Muscle layer of colon (tissue), 2 donors: ENCODE measurements around the gene TLE3.

Experiments used
- H3K27ac ChIP-seq: one replicate; pipeline ENCODE4 v1.7.0; 2013; ENCODE audit warnings: low read depth, mild to moderate bottlenecking, low read length, moderate library complexity
- H3K27me3 ChIP-seq, 2 donors: one replicate each; pipeline ENCODE4 v1.7.0; 2013; ENCODE audit warnings: low read length in 2 of 2, mild to moderate bottlenecking in 2 of 2; ENCODE audit not compliant: insufficient read depth in 2 of 2, control insufficient read depth in 1 of 2
- H3K36me3 ChIP-seq: one replicate; pipeline ENCODE4 v1.7.0; 2013; ENCODE audit warnings: mild to moderate bottlenecking, low read length; ENCODE audit not compliant: insufficient read depth
- H3K4me1 ChIP-seq: one replicate; pipeline ENCODE4 v1.7.0; 2013; ENCODE audit warnings: mild to moderate bottlenecking, low read length; ENCODE audit not compliant: insufficient read depth
- H3K4me3 ChIP-seq, 2 donors: one replicate each; pipeline ENCODE4 v1.7.0; 2013; ENCODE audit warnings: low read length in 2 of 2, low read depth in 1 of 2, mild to moderate bottlenecking in 1 of 2, moderate library complexity in 1 of 2
- H3K9ac ChIP-seq: one replicate; pipeline ENCODE4 v1.7.0; 2013; ENCODE audit warnings: low read length
- H3K9me3 ChIP-seq: one replicate; pipeline ENCODE4 v1.7.0; 2013; ENCODE audit warnings: mild to moderate bottlenecking, low read length
- donor health status: abdominal sarcoma.
- donor health status: Adenocarcinoma of cecum.

TLE3 gene

GRCh38 chr15:70078578-70079417 is 18.9 kb downstream of the TLE3 start:
- Histone ChIP-seq H3K9me3 (no peaks in the 10 kb centered on the region), H3K27me3 (no peaks in the 10 kb centered on the region), H3K4me1 (peaks cover 37% of the 10 kb centered on the region), H3K4me3 (no peak overlapping the region), H3K27ac (peak overlapping the region; percentile 42), H3K36me3 (peaks cover 36% of the 10 kb centered on the region), H3K9ac (peak overlapping the region; percentile 17)

- Histone ChIP-seq H3K4me3 (no peak overlapping the region), H3K9me3 (no peaks in the 10 kb centered on the region), H3K4me1 (peaks cover 37% of the 10 kb centered on the region), H3K36me3 (peaks cover 49% of the 10 kb centered on the region), H3K9ac (no peak overlapping the region), H3K27ac (peak overlapping the region; percentile 63), H3K27me3 (no peaks in the 10 kb centered on the region)
Observed at GRCh38 chr15:70077188-70078147, 20.2 kb downstream of the TLE3 start.

- Histone ChIP-seq H3K36me3 (peaks cover 63% of the 10 kb centered on the region), H3K9me3 (no peaks in the 10 kb centered on the region), H3K27ac (no peak overlapping the region), H3K9ac (no peak overlapping the region), H3K4me3 (no peak overlapping the region), H3K27me3 (no peaks in the 10 kb centered on the region), H3K4me1 (peaks cover 40% of the 10 kb centered on the region)
Observed at GRCh38 chr15:70074380-70074779, 23.3 kb downstream of the TLE3 start.

- Histone ChIP-seq H3K9ac (no peak overlapping the region), H3K4me3 (no peak overlapping the region), H3K27me3 (no peaks in the 10 kb centered on the region), H3K9me3 (no peaks in the 10 kb centered on the region), H3K4me1 (peaks cover 29% of the 10 kb centered on the region), H3K27ac (no peak overlapping the region), H3K36me3 (peaks cover 76% of the 10 kb centered on the region)
Observed at GRCh38 chr15:70072479-70072878, 25.2 kb downstream of the TLE3 start.

- Histone ChIP-seq H3K36me3 (peaks cover 83% of the 10 kb centered on the region), H3K4me3 (no peak overlapping the region), H3K4me1 (peaks cover 23% of the 10 kb centered on the region)
Observed at GRCh38 chr15:70071799-70072198, 25.9 kb downstream of the TLE3 start.

GRCh38 chr15:70069716-70070115 is 28.0 kb downstream of the TLE3 start:
- peaks cover 92% of the 10 kb centered on the region for H3K36me3 ChIP-seq
- no peak overlapping the region for H3K27ac ChIP-seq

More at GRCh38 chr15:70071799-70072198, 25.9 kb downstream of the TLE3 start:
- Histone ChIP-seq H3K27ac (no peak overlapping the region), H3K9me3 (no peaks in the 10 kb centered on the region), H3K27me3 (no peaks in the 10 kb centered on the region), H3K9ac (no peak overlapping the region)

GRCh38 chr15:70068783-70069565 is 28.7 kb downstream of the TLE3 start:
- no peaks in the 10 kb centered on the region for H3K9me3 ChIP-seq
- H3K27ac ChIP-seq: no peak overlapping the region
- no peak overlapping the region for H3K9ac ChIP-seq
- peak overlapping the region in 1 of 2 donors; percentile 5 for H3K4me3 ChIP-seq
- peaks cover 89% of the 10 kb centered on the region for H3K36me3 ChIP-seq
- no peaks in the 10 kb centered on the region for H3K27me3 ChIP-seq
- peaks cover 47% of the 10 kb centered on the region for H3K4me1 ChIP-seq

More at GRCh38 chr15:70069716-70070115, 28.0 kb downstream of the TLE3 start:
- Histone ChIP-seq H3K9ac (no peak overlapping the region), H3K4me3 (peak overlapping the region in 1 of 2 donors; percentile 5), H3K9me3 (no peaks in the 10 kb centered on the region), H3K27me3 (no peaks in the 10 kb centered on the region), H3K4me1 (peaks cover 40% of the 10 kb centered on the region)

- H3K27me3 ChIP-seq: no peaks in the 10 kb centered on the region
- H3K9ac ChIP-seq: no peak overlapping the region
- peaks cover 60% of the 10 kb centered on the region for H3K4me1 ChIP-seq
- peaks cover 76% of the 10 kb centered on the region for H3K36me3 ChIP-seq
- H3K27ac ChIP-seq: no peak overlapping the region
- no peak overlapping the region for H3K4me3 ChIP-seq
- no peaks in the 10 kb centered on the region for H3K9me3 ChIP-seq
Observed at GRCh38 chr15:70067681-70068080, 30.0 kb downstream of the TLE3 start.

- H3K36me3 ChIP-seq: peaks cover 71% of the 10 kb centered on the region
- H3K4me1 ChIP-seq: peaks cover 66% of the 10 kb centered on the region
- no peaks in the 10 kb centered on the region for H3K9me3 ChIP-seq
- no peaks in the 10 kb centered on the region for H3K27me3 ChIP-seq
- H3K27ac ChIP-seq: no peak overlapping the region
- H3K9ac ChIP-seq: no peak overlapping the region
- no peak overlapping the region for H3K4me3 ChIP-seq
Observed at GRCh38 chr15:70067011-70067410, 30.7 kb downstream of the TLE3 start.

GRCh38 chr15:70066447-70066846 is 31.3 kb downstream of the TLE3 start:
- Histone ChIP-seq H3K4me1 (peaks cover 72% of the 10 kb centered on the region), H3K36me3 (peaks cover 65% of the 10 kb centered on the region)

GRCh38 chr15:70066004-70066403 is 31.7 kb downstream of the TLE3 start:
- no peak overlapping the region for H3K4me3 ChIP-seq
- no peak overlapping the region for H3K27ac ChIP-seq
- no peaks in the 10 kb centered on the region for H3K27me3 ChIP-seq
- peaks cover 76% of the 10 kb centered on the region for H3K4me1 ChIP-seq
- no peak overlapping the region for H3K9ac ChIP-seq
- H3K9me3 ChIP-seq: no peaks in the 10 kb centered on the region
- peaks cover 63% of the 10 kb centered on the region for H3K36me3 ChIP-seq

More at GRCh38 chr15:70066447-70066846, 31.3 kb downstream of the TLE3 start:
- Histone ChIP-seq H3K9ac (no peak overlapping the region), H3K9me3 (no peaks in the 10 kb centered on the region), H3K27me3 (no peaks in the 10 kb centered on the region), H3K27ac (no peak overlapping the region), H3K4me3 (no peak overlapping the region)
